NCI-H1694 (cell line): ENCODE measurements around the gene GTPBP1.

Experiments used
- DNase-seq: peaks from one replicate; lab custom pipeline; 2025; lab: John Stamatoyannopoulos, UW

GTPBP1 gene

GRCh38 chr22:38727123-38727522 lies 21.4 kb downstream of the GTPBP1 start:
- DNase-seq, result no peak

- DNase-seq, result no peak
Measured at GRCh38 chr22:38727530-38728451, 22.0 kb downstream of the GTPBP1 start.

- no peak for DNase-seq
Measured at GRCh38 chr22:38728871-38729796, 23.4 kb downstream of the GTPBP1 start.

GRCh38 chr22:38729946-38730345 lies 24.2 kb downstream of the GTPBP1 start:
- DNase-seq, result no peak

GRCh38 chr22:38730411-38730871 lies 24.7 kb downstream of the GTPBP1 start:
- DNase-seq, result no peak

- no peak for DNase-seq
Measured at GRCh38 chr22:38731703-38732161, 26.0 kb downstream of the GTPBP1 start.

- no peak for DNase-seq
Measured at GRCh38 chr22:38732251-38732815, 26.6 kb downstream of the GTPBP1 start.

GRCh38 chr22:38733329-38733723 lies 27.6 kb downstream of the GTPBP1 start:
- DNase-seq, result peak; percentile 40

GRCh38 chr22:38733724-38734381 lies 28.1 kb downstream of the GTPBP1 start:
- DNase-seq, result peak; percentile 54

- DNase-seq, result no peak
Measured at GRCh38 chr22:38734421-38735100, 28.8 kb downstream of the GTPBP1 start.

- no peak for DNase-seq
Measured at GRCh38 chr22:38735126-38735464, 29.4 kb downstream of the GTPBP1 start.

GRCh38 chr22:38735465-38736256 lies 29.9 kb downstream of the GTPBP1 start:
- DNase-seq, result no peak

- DNase-seq, result no peak
Measured at GRCh38 chr22:38736257-38736570, 30.5 kb downstream of the GTPBP1 start.

GRCh38 chr22:38737302-38738060 lies 31.7 kb downstream of the GTPBP1 start:
- DNase-seq, result no peak

GRCh38 chr22:38738475-38739070 lies 32.8 kb downstream of the GTPBP1 start:
- DNase-seq, result no peak

GRCh38 chr22:38739300-38740055 lies 33.7 kb downstream of the GTPBP1 start:
- DNase-seq, result no peak

GRCh38 chr22:38740116-38740723 lies 34.5 kb downstream of the GTPBP1 start:
- DNase-seq, result no peak

- no peak for DNase-seq
Measured at GRCh38 chr22:38740754-38741153, 35.0 kb downstream of the GTPBP1 start.
